GM19023 (cell line): ENCODE results near the gene COMMD3.

Experiments used
- ATAC-seq: cut with Tn5 transposase; IDR thresholded peaks from one replicate; pipeline ENCODE4 v1.9.1; 2021; ENCODE audit warnings: mild to moderate bottlenecking, moderate library complexity; ENCODE audit not compliant: unreplicated experiment

COMMD3 gene

DNA sequence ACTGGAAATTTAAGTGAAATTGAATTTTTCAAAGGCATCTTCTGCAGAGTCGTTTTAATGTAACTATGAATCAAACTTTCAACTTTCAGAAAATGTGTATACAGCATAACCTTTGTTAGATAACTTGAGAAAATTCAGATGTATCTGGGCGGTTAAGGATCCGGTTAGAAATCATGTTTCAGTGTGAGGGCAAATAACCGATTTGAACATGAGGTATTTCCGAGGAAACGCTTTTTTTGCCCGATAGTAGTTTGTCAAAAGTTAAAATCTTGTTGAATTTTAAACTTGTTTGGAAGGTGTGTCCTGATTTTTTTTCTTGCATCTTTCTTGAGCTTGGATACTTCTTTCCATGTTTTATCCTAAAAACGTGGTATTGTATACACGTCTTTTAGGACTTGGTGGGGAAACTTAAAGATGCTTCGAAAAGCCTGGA lies 3.4 kb downstream of the COMMD3 start:
- ATAC-seq, result no peak

DNA sequence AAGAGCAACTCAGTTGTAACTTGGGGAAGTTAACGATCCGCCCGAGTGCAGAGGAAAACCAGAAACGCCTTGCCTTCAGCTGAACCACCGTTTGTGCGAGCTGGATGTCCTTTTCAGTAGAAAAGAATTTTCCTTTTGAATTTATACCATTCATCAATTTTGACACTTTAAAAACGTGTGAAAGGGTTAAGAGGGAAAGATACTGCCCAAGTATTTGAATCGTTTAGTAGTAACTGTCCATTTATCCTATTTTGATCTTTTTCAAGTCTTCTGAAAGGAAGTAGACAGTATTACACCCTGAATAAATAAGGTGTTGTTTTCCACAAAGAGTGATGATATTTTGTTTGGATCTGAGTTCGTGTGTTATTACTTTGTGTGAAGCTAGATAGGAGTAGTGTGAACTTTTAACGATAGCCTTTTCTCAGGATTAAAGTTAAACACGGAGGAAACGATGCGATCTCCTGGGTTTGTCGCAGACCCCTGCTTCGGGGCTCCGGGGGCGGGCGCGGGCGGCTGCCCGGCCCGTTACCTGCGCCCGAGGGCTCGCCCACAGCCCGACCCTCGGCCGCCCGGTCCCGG lies 3.9 kb downstream of the COMMD3 start:
- ATAC-seq, result no peak

- ATAC-seq, result peak; percentile 22
Observed at GRCh38 chr10:22320591-22321155, 4.5 kb downstream of the COMMD3 start, which contains the start of gene BMI1. TSS of gene BMI1 (plus strand) at chr10:22321099. CDS start at chr10:22326450, 5,351 bp downstream.

DNA sequence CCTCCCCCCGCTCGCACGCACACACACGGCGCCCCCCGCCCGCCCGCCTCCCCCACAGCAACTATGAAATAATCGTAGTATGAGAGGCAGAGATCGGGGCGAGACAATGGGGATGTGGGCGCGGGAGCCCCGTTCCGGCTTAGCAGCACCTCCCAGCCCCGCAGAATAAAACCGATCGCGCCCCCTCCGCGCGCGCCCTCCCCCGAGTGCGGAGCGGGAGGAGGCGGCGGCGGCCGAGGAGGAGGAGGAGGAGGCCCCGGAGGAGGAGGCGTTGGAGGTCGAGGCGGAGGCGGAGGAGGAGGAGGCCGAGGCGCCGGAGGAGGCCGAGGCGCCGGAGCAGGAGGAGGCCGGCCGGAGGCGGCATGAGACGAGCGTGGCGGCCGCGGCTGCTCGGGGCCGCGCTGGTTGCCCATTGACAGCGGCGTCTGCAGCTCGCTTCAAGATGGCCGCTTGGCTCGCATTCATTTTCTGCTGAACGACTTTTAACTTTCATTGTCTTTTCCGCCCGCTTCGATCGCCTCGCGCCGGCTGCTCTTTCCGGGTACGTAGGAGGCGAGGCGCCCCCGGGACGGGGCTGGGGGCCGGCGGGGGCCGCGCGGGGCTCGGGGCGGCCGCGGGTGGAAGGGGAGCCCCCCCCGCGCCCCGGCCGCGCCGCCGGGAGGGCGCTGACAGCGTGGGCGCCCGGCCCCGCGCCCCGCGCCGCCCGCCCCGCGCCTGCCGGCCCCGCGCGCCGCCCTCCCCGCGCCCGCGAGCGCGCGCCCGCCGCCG lies 5.2 kb downstream of the COMMD3 start:
- ATAC-seq, result peak; percentile 16

DNA sequence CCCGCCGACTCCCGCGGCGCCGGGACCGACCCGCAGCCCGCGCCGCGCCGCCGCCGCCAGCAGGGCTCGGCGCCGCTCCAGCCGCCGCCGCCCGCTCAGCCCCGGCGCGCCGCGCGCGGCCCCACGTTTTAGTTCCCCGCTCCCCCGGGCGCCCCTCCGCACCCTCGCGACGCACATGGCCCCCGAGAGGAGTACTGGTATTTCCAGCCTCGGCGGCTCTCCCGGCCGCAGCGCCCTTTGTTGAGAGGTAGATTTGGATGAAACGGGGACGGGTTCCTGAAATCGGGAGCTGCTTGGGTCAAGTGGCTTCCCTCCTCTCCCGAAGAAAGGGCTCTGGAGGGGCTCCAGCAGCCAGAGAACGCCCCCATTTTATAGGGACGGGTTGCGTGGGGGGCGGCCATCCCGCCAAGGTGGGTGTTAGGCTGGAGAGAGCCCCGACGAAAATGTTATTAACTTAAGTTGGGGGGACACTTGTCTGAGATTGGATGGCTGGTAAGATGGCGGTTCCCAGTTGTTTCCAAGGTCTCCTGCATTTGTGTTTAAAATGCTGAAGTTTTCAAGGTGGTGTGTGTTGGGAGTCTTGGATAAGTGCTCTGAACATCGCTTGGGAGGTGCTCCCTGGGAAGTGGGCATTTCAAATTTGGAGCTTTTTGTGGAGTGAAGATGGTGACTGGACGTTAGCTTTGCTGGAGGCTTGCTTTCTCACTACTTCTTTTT lies 5.9 kb downstream of the COMMD3 start:
- ATAC-seq, result no peak

GRCh38 chr10:22322641-22323160 lies 6.5 kb downstream of the COMMD3 start:
- no peak for ATAC-seq

DNA sequence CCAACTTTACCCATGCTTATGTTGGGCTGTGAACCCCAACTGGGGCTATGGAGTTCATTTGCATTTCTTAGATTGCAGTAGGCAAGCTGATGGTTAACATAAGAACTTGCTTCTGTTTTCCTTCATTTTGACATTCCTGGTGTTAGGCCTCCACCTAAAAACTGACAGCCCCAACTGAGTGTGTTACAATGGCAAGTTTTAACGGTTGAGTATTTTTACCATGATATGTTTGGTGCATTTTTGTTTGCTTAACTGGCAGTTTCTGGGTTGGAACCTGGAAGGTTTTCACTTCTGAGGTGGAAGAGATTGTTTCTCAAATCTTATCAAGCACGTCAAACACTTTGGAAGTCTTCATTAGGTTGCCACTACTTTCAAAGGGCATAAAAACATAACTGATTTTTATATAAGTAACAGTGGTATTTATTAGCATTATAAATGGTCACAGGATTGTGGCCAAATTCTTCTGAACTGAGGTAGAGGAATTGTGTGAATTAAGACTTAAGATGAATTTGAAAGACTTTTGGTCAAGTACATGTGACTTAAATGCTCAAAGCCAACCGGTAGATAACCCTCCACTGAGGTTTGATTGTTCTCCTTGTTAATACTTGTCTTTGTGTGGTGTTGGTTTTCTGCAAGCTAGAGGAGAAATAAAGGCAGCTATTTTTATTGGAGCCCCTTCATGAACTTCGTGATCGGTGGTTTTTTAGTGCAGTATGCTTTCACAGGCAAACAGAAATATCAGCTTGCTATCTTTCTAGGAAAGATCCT lies 7.5 kb downstream of the COMMD3 start:
- ATAC-seq, result no peak

GRCh38 chr10:22324413-22324812 lies 8.2 kb downstream of the COMMD3 start:
- ATAC-seq, result no peak

DNA sequence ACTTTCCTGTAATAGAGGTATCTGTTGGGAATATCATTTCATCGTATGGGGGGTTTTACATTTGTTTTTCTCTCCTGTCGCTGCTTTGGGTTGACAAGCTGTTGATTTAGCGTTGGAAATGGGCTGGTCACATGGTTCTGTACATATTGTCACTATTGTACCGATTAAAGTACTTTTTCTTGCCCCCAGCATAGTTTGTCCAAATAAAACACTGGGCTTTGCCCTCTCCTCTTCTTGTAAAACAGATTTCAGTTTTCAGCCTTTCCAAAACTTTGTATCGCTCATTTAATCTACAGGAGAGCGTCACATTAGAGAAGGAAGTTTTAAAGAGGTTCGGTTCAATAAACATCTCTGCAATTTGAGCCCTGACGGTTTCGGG lies 8.7 kb downstream of the COMMD3 start:
- no peak for ATAC-seq

DNA sequence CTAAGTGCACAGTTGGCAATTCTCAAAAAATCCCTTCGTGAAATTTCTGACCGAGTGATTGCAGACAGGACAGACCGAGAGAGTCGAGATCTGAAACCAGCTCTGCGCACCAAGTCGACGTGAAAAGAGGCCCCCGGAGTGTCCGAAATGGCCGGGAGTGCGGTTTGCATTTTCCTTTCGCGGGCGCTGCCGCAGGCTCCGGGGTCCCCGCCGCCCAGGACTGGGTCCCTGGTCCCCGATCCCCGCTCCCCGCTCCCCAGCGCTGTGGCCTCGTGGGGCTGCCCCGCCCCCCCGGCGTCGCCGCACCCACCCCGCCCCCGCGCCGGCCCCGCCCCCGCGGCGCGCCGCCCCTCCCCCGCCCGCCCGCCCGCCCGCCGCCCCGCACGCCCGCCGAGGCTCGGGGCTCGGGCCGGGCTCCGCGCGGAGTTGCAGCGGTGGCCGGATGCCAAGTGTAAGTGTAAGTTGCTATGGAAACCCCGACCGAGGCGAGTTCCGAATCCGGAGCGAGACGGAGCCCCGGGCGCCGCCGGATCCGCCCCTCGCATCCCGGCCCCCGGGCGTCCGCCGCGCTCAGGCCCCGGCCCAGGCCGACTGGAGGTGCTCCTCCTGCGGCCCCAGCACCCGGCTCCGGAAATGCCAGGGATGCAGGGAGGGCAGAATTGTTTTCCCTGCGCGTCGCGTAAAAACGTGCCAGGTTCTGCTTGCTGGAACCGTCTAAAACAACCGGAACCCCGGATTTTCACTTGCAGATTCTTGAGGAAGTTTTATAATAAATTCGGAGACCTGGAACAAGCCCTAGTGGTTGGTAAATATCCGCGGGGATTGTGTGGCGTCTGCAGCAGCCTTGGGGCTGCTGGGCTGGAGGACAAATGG lies 9.3 kb downstream of the COMMD3 start:
- peak; percentile 38 for ATAC-seq

GRCh38 chr10:22326145-22326702 lies 10.0 kb downstream of the COMMD3 start:
- no peak for ATAC-seq

GRCh38 chr10:22329150-22329549 lies 13.0 kb downstream of the COMMD3 start:
- no peak for ATAC-seq

DNA sequence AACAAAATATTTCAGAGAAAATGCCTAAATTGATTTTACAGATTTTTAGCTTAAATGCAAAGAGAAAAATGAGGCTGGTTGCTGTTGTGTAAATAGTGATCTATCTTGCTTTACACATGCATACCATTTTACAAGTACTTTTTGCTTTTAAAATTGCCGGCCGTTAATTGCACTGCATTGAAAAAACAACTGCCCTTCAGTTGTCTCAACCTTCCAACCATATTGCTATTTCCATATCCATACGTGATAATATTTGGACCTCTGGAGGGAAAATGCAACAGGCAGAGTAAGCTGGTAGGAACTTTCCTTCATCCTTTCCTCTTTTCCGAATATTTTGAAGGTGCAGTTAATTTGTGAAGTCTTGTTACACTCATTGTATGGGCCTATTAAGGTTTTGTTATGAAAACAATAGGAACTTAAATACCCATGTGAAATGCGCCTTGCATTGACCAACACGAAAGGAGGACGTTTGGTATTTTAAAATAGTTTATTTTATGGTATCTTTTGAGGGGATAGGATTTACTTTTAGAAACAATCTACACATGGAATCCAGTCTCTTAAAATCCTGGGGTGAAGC lies 16.0 kb downstream of the COMMD3 start:
- no peak for ATAC-seq

- ATAC-seq, result no peak
Observed at GRCh38 chr10:22333167-22333974, 17.2 kb downstream of the COMMD3 start.

DNA sequence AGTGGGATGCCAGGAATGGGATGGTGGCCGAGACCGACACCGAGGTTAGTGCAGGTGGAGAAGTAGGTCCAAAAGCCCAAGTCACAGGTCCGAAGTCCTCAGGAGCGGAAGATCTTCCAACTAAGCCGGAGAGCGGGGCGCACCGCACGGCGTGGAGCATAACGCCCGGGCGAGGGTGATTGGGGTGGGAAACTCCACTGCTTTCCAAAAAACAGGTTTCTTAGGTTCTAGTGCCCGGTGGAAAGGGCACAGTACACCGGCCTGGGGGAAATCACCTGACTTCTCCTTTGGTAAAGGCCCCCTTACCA lies 17.7 kb downstream of the COMMD3 start:
- no peak for ATAC-seq

GRCh38 chr10:22334414-22335172 lies 18.4 kb downstream of the COMMD3 start:
- ATAC-seq, result no peak

- ATAC-seq, result peak; percentile 52
Observed at GRCh38 chr10:22335173-22335933, 19.2 kb downstream of the COMMD3 start.
